HG03060 (cell line): ENCODE data around the gene MTARC2.

ENCODE experiments used
- ATAC-seq: cut with Tn5 transposase; IDR thresholded peaks from one replicate; pipeline ENCODE4 v1.9.1; 2021; ENCODE audit warnings: low read depth, moderate number of reproducible peaks; ENCODE audit not compliant: unreplicated experiment

The MTARC2 gene

DNA sequence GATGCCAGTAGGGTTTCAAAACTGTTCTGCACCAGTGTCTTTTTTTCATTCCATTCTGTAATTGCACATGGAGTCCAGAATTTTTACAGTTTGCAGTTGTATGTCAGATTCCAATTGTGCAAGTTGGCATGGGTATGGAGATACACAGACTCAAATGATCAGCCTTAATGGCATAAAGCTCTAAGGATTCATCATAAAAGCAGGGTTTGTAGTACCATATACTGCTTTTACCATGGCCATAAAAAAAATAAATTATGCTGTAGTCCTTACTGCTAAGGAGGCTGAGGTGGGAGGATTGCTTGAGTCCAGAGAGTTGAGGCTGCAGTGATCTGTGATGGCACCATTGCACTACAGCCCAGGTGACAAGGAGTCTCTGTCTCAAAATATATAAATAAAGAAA, 48.9 kb downstream of the MTARC2 start:
- no peak for ATAC-seq

DNA sequence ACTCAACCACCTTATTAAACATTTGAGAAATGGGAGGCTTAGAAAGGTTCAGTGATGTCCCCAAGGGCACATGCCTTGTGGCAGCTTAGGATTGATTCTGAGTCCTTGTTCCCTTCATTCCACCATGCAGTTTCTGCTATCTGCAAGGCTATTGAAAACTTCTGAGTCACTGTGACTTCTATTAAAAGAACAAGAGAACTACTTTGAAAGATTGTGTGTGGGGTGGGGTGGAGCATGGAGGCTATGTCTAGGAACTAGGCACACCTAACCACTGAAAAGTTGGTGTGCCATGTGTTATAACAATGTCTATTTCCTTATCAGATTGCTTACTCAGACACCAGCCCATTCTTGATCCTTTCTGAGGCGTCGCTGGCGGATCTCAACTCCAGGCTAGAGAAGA, 49.4 kb downstream of the MTARC2 start:
- ATAC-seq, result no peak

DNA sequence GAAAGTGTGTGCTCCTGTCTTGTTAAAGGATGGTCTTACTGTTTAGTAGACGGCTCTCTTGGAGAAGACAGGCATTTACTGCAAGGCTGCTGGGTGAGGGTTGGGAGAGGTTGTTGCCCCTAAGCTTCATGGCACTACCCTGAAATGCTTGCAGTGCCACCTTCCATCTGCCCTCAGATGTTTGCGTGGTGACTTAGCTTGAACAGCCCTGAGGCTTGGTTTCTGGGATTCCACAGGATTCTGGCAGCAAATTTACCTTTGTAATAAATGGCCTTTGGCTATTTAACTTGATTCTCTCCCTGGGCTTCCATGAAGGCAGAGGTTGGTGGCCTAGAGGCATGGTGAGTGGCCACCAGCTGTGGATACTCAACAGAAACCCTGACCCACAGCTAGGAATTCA, 50.2 kb downstream of the MTARC2 start:
- no peak for ATAC-seq

DNA sequence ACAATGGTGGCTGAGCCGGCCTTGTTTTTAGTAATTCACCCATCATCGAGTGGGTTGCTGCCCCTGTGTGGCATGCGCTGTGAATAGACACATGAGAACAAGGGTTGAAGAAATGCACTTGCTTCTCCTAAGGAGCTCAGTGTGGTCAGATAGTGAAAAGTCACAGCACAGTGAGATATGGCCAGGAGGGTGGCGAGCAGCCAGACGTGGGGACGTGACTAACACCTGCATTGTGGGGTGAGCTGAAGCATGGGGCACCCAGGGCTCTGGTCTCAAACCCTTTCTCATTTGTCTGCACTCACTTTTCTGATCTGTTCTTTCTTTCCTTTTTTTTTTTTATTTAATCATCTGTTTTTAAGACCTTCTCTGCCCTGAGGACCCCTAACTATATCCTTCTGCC, 52.1 kb downstream of the MTARC2 start:
- ATAC-seq, result no peak

DNA sequence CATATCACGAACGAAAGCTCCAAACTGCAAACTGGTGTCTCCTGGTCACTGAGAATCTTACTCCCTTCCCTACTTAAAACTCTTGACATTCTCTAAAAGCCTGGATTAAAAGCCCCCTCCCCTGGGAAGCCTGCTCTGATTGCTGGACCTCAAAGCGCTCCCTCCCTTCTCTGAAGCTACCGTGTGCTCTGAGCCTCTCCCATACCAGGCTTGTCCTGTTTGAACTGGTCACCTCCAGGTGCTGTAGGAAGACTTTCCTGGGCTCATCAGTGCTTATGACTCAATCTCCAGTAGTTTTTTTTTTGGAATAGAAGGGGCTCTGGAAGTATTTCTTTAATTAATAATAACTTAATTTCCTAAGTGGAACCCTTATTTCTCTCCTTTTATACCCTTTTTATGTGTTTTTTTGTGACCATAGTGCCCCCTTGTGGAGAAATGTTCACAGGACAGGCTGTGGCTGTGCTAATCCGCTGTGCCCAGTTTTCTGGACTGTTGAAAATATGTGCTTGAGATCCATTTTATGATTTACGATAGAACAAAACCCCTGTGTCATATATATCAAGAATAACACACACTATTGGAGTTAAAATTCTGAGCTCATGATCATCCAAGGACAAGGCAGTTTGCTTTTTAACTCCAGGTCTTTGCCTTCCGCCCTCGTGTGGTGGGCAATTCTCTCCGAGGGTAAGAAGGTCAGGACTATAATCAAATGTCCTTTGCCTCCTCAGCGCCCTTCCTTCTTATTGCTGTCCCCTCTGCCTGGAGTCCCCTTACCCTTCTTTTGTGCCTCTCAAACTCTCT, 55.5 kb downstream of the MTARC2 start:
- ATAC-seq, result no peak

DNA sequence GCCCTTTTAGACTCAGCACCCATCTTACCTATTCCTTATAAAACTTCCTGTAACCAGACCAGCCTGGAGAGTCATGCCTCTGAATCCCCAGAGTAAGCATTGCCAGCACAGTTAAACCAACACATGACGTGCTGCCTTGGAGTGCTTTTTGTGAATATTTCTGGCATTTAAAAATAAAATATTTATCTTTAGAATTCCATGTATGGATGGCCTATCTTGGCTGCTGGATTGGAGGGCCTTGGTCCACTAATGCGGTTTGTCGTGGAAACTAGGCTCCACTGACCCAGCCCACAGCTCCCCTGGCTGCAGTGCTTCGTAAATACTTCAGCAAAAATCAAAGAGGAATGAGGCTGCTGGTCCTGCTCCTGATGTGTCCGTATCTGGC, 56.1 kb downstream of the MTARC2 start:
- ATAC-seq, result no peak

DNA sequence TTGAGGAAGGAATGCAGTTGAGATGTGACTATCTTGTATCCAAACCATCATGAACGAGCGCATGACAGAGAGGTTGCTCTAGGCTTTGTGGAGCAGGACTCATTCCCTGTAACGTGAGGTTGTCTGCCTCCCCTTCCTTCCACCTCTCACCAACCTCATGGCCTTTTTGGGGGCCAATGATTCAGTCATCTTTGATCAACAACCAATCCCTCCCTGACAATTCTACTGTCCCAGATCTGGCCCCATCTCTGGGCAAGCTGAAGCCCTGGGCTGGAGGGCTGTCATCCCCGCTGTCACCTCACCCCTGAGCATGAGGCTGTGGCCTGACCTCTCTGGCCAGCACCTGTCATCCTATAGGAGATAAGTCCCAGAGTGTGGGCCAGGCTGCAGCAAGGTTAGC, 58.3 kb downstream of the MTARC2 start:
- no peak for ATAC-seq

DNA sequence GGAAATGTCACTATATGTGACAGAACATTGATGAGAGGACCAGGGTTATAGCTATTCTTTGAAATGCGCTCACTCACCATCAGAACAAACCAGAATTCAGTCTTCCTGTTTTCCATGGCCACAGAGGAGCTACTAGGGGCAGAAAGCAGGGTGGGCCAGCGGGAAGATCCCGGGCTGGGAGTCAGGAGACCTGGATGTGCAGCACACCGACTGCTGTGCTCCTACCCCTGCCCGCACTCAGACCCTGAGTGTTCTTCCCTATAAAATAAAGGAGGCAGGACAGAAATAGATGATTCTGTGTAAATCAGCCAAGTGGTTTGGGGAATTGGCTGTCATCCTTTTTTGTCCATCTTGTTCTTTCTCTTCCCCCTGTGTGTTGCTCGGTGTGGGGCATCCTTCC, 59.6 kb downstream of the MTARC2 start:
- ATAC-seq, result no peak

DNA sequence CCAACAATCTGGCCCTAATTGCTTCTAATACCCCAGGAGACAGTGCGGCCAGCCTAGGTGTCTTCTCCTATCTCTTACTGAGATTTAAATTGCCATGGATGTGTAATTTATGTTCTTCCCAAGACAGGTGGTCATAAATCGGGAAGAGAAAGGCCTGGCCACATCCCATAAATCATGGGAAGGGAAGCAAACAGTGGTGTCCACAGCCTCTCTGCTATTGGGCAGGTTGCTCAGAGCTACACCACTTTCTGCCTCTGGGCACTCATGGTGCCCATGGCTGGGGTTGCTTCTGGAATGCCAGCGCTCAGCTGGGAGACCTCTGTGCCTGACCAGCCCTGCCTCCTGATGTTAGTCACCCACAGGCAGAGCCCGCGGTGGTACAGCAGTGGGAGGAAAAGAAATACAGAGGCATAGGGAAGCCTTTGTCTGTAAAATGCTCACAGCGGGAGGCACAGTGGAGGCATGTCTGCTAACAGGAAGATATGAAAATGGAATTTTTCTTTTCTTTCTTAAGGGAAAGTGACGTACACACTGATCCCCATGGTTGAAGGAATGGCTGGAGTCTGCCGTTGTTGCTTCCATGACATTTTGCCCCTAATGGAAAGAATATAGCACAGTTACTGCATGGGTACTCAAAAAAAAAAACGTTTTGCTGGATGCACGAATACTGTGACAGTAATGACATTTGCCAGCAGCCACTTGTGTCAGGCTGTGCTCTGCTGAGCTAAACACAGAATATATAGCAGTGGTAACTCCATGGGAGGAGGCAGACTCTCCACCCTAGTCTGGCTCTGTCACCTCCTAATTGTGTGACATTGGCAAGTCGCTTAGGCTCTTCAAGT, 60.4 kb downstream of the MTARC2 start:
- ATAC-seq, result no peak

DNA sequence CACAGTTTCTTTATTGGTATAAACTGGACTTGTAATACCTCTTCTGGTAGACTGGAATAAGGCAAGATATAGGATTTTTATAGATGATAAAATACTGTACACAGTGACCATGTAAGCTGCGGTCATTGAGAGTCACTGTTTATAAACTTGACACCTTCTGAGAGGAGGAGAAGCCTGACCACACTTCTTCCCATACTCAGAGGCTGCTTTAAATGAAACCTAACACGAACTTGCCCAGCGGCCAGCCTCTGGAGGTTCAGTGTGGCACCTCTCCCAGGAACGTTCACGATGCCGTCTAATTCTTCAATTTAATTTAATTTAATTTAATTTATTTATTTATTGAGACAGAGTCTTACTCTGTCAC, 61.0 kb downstream of the MTARC2 start:
- ATAC-seq, result no peak

DNA sequence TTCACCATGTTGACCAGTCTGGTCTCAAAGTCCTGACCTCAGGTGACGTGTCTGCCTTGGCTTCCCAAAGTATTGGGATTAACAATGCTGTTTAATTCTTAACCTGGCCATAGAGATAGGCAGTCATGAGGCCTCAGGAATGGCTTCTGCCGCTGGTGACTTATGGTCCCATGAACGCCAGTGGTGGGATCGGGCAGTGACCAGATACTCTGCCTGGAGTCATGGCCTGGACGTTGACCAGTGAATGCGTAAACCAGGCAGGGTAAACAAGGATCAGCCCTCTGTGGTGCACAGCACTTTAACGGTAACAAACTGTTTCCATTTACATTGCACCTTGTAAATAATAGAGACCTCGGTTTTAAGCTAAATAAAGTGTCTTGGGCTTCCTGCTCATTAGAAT, 61.6 kb downstream of the MTARC2 start:
- no peak for ATAC-seq

DNA sequence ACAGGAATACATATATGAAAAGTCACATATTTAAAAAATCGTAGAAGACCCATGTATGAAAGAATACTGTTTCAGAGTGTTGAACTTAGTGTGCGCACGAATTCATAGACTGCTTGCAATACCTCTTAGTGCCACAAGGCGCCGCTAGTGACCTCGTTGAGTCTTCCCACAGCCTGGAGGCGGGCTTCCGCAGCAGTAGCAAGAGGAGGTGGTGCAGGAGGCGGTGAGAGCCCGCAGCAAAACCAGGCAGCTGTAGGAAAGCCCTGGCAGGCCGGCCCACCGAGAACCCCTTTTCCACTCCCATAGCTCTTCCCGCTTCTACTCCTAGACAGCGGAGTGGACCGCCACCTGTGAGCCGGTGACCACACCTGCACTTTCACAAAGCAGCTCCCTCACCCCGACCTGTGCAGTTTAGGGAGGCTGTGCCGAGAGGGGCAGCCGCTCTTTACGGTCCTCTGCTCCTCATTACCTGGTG, 62.1 kb downstream of the MTARC2 start:
- ATAC-seq, result peak; percentile 97

DNA sequence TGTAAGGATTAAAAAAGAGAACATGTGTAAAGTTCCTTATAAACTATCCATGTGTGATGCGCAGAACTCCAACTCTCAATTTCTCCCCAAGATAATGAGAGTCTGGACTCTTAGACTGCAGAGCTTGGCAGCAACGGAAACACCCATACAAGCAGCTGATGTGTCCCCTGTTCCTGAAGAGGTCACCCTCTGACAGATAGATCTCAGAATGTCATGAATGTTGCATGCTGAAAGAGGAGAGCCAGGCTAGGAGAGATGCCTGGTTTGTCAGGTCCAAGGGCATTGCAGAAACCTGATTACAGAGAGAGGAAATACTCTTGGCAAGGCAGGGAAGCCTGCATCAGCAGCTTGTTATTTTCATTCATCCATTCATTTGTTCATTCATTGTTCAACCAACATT, 62.8 kb downstream of the MTARC2 start:
- ATAC-seq, result no peak

DNA sequence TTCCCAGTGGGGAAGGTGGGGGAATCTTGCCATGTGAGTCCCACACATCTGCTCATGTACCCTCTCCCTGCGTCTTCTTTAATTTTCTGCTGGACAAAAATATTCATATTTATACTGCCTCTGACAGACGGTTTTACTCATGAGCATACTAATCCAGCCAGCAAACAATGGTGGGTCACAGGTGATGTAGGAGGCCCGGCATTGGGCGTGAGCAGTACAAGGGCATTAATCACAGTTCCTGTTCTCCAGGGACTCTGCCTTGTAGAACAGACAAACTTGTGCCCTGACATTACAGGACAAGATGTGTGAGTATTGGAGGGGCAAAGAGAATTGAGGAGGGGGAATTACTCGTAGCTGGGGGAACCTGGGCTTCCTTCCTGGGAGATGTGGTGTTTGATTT, 63.6 kb downstream of the MTARC2 start:
- no peak for ATAC-seq

DNA sequence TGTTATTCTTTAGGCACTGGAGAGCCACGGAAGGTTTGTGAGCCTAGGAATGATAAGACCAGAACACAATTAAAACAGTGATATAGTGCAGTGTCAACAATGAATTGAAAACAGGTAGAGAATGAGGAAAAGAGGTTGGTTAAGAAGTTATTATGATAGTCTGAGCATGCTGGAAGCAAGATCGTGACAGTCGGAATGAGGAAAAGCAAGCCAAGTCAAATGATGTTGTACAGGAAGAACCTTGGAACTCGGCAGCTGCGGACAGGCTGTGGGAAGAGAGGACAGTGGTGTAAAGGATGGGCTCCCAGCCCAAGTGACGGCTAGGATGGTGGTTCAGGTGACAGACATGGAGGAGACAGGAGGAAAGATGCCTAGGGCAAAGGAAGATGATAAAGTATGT, 64.2 kb downstream of the MTARC2 start:
- no peak for ATAC-seq

DNA sequence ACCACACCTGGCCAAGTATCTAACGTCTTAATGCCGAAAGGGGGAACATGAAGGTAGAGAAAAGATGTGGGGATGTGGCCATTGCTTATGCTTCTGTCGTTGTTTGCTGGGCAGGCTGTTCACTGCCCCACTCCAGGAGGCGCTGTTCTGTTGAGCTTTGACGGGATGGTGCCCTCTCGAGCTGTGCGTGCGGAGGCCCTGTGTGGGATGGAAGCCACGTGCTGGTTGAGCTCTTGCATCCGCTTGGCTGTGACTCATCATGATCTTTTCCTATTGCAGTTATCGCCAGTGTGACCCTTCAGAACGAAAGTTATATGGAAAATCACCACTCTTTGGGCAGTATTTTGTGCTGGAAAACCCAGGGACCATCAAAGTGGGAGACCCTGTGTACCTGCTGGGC, 64.9 kb downstream of the MTARC2 start:
- ATAC-seq, result no peak

DNA sequence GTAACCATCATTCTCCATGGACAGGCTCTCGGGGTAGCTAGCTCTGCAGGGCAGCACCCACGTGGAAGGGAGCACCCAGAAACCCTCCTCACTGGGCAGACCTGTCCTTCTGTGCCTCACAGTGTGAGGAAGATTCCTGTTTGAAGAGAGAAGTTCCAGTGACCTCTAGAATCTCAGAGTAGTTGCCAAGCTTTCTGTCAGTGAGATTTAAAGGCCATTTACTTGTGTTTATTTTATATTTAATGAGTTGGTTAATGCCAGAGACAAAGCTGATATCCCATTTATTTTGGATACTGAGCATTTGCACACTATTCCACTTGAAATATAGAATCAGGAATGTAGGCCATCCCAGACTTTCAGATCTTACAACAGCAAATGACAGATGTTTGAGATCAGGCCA, 67.3 kb downstream of the MTARC2 start:
- no peak for ATAC-seq

DNA sequence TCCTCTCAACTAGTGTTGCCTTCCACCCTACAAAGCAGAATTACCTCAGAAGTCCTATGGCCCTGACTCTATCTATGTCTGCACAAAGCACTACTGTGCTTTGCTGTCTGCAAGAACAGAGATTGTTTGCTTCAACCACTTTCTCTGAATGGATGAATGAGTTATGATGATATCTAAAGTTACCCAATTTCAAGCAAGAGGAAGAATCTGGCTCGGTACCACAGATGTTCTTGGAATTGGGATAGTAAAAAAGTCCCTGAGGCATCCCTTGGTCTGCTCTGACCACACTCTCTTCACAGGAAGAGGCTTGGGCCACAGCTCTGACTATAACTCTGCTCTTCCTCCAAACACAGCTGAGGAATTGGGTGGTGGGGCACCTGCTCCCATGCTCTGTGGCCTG, 69.8 kb downstream of the MTARC2 start:
- ATAC-seq, result no peak

DNA sequence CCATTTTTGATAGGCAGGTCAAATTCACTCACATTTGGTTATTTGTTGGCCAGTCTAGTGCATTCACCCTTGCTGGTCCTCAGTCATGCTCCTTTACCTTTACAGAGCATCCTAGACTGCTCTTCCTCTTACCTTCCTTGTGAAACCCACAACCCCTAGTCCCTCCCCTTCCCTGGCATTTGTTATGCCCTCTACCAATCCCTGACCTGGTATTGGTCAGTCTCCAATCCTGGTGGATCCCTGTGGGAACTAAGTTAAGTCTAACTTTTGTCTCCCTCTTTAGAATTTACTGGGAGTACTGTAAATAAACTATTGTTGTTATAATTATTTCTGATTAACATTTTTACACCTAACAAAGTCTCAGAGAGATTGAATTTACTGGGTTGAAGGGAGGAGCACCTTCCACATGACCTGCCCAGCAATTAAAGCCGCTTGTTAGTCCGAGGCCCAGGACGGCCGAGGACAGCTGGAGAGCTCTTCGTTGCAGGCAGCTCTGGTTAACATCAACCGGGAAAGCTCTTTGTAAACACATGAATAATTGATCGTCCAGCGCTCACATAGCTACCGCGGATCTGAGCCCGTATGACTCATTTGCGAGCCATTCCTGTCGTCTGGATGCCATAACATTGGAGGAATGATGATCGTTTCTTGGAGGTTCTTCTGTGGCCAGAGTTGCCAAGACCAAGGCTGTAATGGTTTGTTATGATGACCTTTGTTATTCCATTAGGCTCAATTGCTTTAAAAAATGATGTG, 70.5 kb downstream of the MTARC2 start:
- ATAC-seq, result no peak

DNA sequence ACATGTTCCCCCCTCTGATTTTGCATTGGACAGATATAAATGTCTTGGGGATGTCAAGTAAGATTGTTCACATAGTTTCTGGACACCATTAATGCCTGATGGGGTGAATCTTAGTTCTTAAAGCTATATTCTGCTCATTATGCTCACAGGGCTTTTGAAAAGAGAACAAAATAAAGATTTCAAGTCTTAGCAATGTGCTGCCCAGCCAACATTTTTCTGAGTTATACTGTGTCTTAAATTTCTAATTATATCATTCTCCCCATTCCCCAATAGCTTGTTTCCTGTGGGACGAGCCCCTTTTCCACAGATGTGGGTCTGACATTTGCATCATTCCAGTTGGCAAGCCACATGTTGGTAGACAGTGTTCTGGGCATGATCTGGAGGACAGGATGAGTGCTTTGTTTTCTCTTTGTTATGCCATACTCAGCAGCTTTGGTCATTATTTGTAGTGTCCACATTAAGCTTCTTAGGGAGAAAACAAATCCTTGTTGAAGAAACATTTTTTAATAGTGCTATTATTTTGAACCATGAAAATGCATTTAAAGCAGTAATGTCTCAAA, 71.4 kb downstream of the MTARC2 start:
- ATAC-seq, result no peak
